GM19043 (cell line): Measurements from ENCODE around the gene RNF148.

ENCODE experiments used
- ATAC-seq: cut with Tn5 transposase; IDR thresholded peaks from one replicate; pipeline ENCODE4 v1.9.1; 2021; ENCODE audit warnings: low read depth; ENCODE audit not compliant: unreplicated experiment

The RNF148 gene, protein sequence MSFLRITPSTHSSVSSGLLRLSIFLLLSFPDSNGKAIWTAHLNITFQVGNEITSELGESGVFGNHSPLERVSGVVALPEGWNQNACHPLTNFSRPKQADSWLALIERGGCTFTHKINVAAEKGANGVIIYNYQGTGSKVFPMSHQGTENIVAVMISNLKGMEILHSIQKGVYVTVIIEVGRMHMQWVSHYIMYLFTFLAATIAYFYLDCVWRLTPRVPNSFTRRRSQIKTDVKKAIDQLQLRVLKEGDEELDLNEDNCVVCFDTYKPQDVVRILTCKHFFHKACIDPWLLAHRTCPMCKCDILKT

DNA sequence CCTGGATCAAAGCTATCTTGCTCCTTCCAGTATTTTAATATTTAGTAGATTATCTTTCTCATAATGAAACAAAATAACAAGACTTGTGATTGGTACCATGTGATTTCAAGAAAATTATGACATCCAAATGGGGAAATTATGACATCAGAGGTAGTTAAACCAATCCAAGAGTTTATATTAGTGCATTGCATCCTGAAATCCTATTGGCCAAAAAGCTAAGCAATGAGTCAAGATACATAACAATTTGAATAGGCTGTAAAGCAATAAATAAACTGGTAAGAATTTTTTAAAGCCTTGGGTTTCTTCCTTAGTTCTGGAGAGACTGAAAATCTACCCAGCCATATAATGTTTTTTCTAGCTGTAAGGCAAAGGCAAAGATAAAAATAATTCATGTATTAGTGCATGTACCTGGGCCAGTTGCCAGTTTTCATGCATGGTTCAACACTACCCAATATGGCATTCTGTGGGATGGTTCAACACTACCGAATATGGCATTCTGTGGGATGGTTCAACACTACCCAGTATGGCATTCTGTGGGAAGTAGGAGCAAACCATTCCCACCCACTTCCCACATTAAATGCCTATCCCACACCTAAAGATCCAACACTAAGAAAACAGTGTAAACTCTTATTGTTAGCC, at the start of gene RNF148:
Gene RNF148, minus strand, starts transcription at position 51 of the 639 bp plus-strand sequence. CDS start 172 bp downstream, outside the sequence.
- ATAC-seq, result no peak

- no peak for ATAC-seq
These were observed 47.7 kb upstream of the RNF148 start for GRCh38 chr7:122750389-122750788.

- ATAC-seq, result no peak
These were observed 45.5 kb upstream of the RNF148 start for GRCh38 chr7:122748195-122748594.

GRCh38 chr7:122746948-122747347, 44.2 kb upstream of the RNF148 start:
- no peak for ATAC-seq

DNA sequence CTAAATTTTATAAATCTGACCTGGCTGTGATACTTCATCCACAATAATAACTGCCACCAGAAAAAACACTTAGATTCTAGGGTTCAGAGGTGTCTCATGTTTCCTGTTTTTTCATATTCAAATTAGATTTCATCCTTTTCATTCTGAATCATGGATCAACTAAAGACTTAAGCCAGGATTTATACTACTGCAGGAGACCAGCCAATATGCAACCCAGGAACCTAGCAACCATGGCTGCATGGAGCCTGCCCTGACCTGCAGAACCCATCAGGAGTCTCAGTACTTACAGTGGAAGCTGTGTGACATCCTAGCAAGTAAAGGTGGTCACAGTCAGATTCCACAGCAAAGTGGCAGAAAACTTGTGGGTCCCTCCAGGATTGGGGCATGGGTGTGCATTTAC, 40.5 kb upstream of the RNF148 start:
- ATAC-seq, result no peak

- no peak for ATAC-seq
These were observed 36.2 kb upstream of the RNF148 start for GRCh38 chr7:122738947-122739346.

DNA sequence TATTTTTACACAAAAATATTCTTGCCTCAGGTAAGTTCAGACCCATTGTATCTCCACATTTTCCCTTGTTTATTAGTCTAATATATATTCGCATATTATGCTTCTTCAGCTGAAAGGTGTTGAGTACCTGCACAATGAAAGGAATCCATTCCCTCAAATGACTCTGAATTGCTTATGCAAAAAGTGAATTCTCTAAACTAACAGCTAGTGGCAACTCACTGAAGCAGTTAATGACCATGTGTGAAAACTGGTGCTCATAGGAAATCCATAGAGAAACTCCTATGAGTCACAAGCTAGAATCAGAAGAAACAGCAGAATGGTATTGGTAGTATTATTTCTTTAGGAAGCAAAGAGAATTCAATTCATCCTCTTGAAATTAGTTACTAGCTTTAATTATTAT, 33.5 kb upstream of the RNF148 start:
- ATAC-seq, result no peak

GRCh38 chr7:122727759-122728158, 25.0 kb upstream of the RNF148 start:
- ATAC-seq, result no peak

DNA sequence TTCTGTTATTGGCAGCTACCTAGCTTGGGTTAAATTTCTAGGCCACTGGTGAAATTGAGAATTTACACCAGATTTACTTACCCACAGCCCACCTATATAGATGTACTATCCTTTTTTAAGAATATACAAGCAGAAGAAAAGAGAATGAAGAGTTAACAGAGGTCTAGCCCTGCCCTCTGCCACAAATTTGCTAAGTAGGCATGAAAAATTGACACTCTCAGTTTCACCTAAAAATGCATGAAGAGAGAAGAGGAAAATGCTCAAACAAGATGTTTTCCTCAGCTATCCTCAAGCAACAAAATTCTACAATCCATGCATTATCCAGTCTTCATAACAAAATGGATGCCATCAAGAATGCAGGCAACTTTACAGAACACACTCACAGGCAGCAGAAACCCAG, 24.6 kb upstream of the RNF148 start:
- no peak for ATAC-seq

- no peak for ATAC-seq
These were observed 24.2 kb upstream of the RNF148 start for GRCh38 chr7:122726881-122727280.

DNA sequence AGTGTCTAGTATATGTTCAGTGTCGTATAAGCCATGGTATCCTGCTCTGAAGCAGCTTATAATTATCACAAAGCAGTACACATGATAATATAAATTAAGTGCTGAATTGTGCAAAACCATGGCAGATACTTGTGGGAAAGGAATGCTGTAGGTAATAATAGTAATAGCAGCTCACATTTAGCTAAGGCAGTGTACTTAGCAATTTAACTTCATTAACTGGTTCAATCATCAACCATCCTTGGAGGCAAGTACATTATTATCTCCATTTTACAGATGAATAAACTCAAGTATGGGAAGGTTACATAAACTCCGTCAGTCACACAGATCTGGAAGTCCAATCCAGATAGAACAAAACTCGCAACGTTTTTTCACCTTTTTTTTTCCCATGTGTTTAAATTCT, 21.6 kb upstream of the RNF148 start:
- ATAC-seq, result no peak

DNA sequence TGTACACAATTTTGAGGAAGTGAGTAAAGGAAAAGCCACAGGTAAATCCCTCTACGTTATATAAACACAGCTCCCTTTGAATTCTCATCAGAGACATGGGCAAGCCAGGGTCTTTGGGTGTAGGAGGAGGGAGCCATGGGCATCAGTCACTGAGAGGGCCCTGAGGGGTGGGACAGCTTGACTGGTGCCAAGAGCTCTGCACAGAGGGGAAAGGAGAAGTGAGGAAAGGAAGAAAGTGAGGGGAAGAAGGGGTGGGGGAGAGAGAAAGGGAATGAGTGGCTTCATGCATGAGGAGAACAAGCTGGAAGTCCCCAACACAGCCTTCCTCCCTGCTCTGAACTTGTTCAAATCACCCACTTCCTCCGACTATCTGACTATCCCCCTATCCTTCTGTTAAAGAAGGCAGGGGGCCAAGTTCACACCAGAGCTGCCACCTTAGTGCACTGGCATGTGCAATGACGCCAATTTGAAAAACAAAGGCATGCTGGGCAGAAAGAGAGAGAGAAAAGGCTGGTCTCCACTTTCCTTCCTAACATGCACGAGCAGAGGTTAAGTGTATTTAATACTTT, 16.4 kb upstream of the RNF148 start:
- no peak for ATAC-seq

DNA sequence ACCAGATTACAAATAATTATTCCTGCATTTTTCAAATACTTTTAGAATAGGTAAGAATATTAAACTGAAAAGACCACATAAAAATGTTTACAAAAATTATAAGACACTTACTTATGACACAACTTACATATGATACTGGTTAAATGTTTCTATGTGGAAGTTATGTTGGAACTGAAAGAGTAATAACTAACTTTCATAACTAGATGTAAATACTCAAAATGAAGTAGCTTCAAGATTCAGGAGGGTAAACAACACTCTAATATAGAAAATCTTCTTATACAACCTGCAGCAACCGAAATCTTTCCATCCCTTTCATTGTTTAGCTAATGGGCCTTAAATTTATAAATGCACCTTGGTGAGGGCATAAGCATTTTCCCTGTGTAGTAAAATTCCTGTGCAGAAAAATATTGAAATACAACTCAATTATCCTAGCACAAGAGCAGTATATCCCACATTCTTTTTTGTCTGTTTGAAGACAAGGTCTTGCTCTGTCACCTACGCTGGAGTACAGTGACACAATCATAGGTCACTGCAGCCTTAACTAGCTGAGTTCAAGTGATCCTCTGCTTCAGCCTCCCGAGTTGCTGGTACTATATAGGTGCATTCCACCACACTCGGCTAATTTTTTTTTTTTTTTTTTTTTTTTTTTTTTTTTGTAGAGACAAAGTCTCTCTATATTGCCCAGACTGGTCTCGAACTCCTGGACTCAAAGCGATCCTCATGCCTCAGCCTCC, 14.8 kb upstream of the RNF148 start:
- ATAC-seq, result no peak

- ATAC-seq, result no peak
These were observed 12.5 kb upstream of the RNF148 start for GRCh38 chr7:122715183-122715582.

DNA sequence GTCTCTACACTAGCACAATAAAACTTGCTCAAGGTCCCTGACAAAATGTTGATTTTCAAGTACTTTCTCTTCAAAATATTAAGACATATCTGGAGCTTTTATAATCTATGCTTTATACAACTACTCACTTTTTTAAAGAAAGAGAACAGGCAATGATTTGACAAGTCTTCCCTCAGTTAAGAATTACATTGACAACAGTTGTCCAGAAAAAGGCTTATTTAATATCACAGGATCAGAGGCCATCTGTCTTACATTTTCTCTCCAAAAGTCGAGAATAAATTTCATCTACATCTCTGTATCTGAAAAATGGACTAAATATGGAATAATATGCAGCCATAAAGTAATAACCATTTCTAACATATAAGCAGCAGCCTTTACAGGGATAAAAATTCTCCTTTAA, 8.2 kb upstream of the RNF148 start:
- no peak for ATAC-seq

- ATAC-seq, result no peak
These were observed 7.4 kb upstream of the RNF148 start for GRCh38 chr7:122709930-122710646.

DNA sequence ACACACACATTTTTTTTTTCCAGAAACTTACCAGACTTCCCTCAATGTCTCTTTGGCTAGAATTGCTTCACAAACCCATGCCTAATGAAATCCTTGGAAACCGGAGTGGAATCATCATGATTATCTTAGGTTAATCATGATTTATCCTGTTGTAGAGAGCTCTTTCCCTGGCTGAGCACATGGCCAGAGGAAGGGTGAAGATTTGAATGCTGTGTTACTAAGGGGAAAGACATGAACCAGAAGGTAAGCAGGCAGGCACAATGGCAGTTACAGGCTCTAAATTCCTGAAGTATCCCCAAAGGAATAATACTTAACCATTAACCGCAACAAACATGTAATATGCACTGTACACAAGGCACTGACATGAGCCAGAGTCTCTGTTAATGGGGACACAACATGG, 4.1 kb upstream of the RNF148 start:
- no peak for ATAC-seq

DNA sequence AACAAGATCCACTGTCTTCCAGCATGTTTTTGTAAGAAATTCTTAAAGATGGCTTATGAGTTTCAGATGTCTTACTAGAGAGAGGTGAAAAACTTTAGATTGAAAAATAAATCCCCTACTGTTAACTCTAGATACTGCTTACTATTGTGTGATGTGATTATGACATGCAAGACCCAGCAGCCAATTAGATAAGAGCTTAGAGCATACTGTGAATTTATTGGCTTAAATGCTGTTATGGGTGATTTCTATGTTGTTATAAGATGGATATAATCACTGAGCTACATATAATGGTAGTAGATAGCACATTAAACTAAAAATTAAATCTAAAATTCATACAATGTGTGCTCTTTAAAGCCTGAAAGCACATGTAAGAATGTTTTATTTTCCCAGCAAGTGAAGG, 3.7 kb downstream of the RNF148 start, which contains the start of gene RNF133:
Gene RNF133, minus strand, starts transcription at position 101 of the 400 bp plus-strand sequence. CDS start 199 bp downstream, outside the sequence.
- no peak for ATAC-seq

- no peak for ATAC-seq
These were observed 6.9 kb downstream of the RNF148 start for GRCh38 chr7:122695816-122696215.

- no peak for ATAC-seq
These were observed 8.0 kb downstream of the RNF148 start for GRCh38 chr7:122694697-122695096.
